ENCODE measurements around the gene MTA3.

Gene MTA3

DNA sequence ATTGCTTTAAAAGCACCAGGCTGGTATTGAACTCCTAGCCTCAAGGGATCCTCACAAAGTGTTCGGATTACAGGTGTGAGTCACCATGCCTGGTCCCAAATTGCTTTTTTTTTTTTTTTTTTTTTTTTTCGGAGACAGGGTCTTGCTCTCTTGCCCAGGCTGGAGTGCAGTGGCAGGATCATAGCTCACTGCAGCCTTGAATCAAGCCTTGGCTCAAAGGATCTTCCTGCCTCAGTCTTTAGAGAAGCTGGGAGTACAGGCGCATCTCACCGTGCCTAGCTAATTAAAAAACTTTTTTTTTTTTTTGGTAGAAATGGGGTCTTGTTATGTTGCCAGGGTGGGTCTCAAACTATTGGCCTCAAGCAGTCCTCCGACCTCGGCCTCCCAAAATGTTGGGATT, 12.8 kb downstream of the MTA3 start:
- TF ChIP-seq, protein P1, sequence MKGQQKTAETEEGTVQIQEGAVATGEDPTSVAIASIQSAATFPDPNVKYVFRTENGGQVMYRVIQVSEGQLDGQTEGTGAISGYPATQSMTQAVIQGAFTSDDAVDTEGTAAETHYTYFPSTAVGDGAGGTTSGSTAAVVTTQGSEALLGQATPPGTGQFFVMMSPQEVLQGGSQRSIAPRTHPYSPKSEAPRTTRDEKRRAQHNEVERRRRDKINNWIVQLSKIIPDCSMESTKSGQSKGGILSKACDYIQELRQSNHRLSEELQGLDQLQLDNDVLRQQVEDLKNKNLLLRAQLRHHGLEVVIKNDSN (IDR thresholded peaks at IDR 0.05) = no peak
- no peak for TF ChIP-seq EP300 (IDR thresholded peaks at IDR 0.05; ENCODE audit: borderline replicate concordance)
- no peak for TF ChIP-seq CREB1 (IDR thresholded peaks at IDR 0.05; ENCODE audit: low read depth)
- TF ChIP-seq FOXM1 (IDR thresholded peaks at IDR 0.05; ENCODE audit: borderline replicate concordance, low read depth) = no peak
- no peak for TF ChIP-seq ZBTB7A (IDR thresholded peaks at IDR 0.05; ENCODE audit: low read depth)
- no peak for TF ChIP-seq TAF1 (IDR thresholded peaks at IDR 0.05; ENCODE audit: low read depth)

DNA sequence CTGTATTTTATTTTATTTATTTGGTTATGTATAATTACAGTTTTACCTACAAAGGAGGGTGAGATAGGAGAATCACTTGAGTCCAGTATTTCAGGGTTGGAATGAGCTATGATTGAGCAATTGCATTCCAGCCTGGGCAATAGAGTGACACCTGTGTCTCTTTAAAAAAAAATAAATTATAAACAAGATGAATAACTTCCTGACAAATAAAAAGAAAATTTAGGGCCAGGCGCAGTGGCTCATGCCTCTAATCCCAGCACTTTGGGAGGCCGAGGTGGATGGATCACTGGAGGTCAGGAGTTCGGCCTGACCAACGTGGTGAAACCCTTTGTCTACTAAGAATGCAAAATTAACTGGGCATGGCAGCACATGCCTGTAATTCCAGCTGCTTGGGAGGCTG, 17.3 kb downstream of the MTA3 start:
- TF ChIP-seq, protein P2, sequence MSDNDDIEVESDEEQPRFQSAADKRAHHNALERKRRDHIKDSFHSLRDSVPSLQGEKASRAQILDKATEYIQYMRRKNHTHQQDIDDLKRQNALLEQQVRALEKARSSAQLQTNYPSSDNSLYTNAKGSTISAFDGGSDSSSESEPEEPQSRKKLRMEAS (IDR thresholded peaks at IDR 0.05) = no peak
- peak; percentile 71 for TF ChIP-seq CEBPB (IDR thresholded peaks at IDR 0.05)

DNA sequence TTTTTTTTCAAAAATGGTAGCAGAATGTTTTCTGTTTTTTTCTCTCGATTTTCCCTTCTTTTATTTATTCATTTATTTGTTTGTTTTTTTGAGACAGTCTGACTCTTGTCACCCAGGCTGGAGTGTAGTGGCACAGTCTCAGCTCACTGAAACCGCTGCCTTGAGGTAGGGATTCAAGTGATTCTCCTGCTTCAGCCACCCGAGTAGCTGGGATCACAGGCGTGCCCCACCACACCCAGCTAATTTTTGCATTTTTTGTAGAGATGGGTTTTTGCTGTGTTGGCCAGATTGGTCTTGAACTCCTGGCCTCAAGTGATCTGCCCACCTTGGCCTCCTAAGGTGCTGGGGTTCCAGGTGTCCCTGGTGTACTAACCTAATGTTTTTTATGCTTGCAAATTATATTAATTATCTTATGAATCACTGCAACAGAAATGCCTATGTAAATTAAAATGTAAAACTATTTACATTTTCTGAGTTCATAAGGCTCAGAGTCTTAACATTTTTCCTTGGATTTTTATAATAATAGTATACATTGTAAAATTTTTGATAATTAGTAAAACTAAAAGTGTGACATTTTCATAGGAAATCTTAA, 19.2 kb downstream of the MTA3 start:
- no peak for TF ChIP-seq EP300 (IDR thresholded peaks at IDR 0.05; ENCODE audit: borderline replicate concordance)
- TF ChIP-seq, protein P2 (IDR thresholded peaks at IDR 0.05) = no peak
- TF ChIP-seq, protein P1 (IDR thresholded peaks at IDR 0.05) = no peak
- TF ChIP-seq TEAD4 (IDR thresholded peaks at IDR 0.05) = no peak
- no peak for TF ChIP-seq EGR1 (IDR thresholded peaks at IDR 0.05)
- TF ChIP-seq TAF1 (IDR thresholded peaks at IDR 0.05; ENCODE audit: low read depth) = no peak
- TF ChIP-seq RAD21 (IDR thresholded peaks at IDR 0.05; ENCODE audit: low read depth) = no peak
- TF ChIP-seq, protein P3, sequence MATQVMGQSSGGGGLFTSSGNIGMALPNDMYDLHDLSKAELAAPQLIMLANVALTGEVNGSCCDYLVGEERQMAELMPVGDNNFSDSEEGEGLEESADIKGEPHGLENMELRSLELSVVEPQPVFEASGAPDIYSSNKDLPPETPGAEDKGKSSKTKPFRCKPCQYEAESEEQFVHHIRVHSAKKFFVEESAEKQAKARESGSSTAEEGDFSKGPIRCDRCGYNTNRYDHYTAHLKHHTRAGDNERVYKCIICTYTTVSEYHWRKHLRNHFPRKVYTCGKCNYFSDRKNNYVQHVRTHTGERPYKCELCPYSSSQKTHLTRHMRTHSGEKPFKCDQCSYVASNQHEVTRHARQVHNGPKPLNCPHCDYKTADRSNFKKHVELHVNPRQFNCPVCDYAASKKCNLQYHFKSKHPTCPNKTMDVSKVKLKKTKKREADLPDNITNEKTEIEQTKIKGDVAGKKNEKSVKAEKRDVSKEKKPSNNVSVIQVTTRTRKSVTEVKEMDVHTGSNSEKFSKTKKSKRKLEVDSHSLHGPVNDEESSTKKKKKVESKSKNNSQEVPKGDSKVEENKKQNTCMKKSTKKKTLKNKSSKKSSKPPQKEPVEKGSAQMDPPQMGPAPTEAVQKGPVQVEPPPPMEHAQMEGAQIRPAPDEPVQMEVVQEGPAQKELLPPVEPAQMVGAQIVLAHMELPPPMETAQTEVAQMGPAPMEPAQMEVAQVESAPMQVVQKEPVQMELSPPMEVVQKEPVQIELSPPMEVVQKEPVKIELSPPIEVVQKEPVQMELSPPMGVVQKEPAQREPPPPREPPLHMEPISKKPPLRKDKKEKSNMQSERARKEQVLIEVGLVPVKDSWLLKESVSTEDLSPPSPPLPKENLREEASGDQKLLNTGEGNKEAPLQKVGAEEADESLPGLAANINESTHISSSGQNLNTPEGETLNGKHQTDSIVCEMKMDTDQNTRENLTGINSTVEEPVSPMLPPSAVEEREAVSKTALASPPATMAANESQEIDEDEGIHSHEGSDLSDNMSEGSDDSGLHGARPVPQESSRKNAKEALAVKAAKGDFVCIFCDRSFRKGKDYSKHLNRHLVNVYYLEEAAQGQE (IDR thresholded peaks at IDR 0.05; ENCODE audit: low read depth) = no peak
- no peak for TF ChIP-seq TCF12 (IDR thresholded peaks at IDR 0.05; ENCODE audit: low read depth)
- TF ChIP-seq FOXM1 (IDR thresholded peaks at IDR 0.05; ENCODE audit: borderline replicate concordance, low read depth) = no peak
- no peak for TF ChIP-seq ZBTB7A (IDR thresholded peaks at IDR 0.05; ENCODE audit: low read depth)
- no peak for TF ChIP-seq CREB1 (IDR thresholded peaks at IDR 0.05; ENCODE audit: low read depth)

DNA sequence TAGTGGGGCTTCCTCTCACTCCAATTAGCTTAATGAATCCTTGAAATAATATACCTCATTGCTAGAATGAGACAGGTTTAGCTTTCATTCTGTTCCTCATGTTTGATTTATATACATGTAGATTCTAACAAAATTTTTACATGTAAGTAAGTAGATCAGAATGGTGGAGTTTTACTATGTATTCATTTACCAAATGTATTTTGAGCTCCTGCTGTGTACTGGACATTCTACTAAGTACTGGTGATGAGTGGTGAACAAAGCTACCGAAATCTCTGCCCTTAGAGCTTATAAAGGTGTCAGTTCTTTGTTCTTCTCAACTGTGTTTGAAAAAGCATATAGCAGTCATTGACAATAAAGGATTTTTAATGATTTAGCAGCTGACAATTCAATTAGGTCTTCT, 19.7 kb downstream of the MTA3 start:
- no peak for TF ChIP-seq EGR1 (IDR thresholded peaks at IDR 0.05)
- TF ChIP-seq FOXM1 (IDR thresholded peaks at IDR 0.05; ENCODE audit: borderline replicate concordance, low read depth) = no peak
- TF ChIP-seq, protein P1 (IDR thresholded peaks at IDR 0.05) = no peak
- TF ChIP-seq YY1 (IDR thresholded peaks at IDR 0.05; ENCODE audit: low read depth) = no peak
- TF ChIP-seq TAF1 (IDR thresholded peaks at IDR 0.05; ENCODE audit: low read depth) = no peak
- TF ChIP-seq TEAD4 (IDR thresholded peaks at IDR 0.05) = no peak
- no peak for TF ChIP-seq EP300 (IDR thresholded peaks at IDR 0.05; ENCODE audit: borderline replicate concordance)
- TF ChIP-seq CREB1 (IDR thresholded peaks at IDR 0.05; ENCODE audit: low read depth) = no peak
- TF ChIP-seq, protein P2 (IDR thresholded peaks at IDR 0.05) = no peak
- no peak for TF ChIP-seq CEBPB (IDR thresholded peaks at IDR 0.05)
- TF ChIP-seq, protein P3 (IDR thresholded peaks at IDR 0.05; ENCODE audit: low read depth) = no peak
- no peak for TF ChIP-seq ZBTB7A (IDR thresholded peaks at IDR 0.05; ENCODE audit: low read depth)
- no peak for TF ChIP-seq NFIC (IDR thresholded peaks at IDR 0.05)
- TF ChIP-seq RAD21 (IDR thresholded peaks at IDR 0.05; ENCODE audit: low read depth) = no peak
- TF ChIP-seq TCF12 (IDR thresholded peaks at IDR 0.05; ENCODE audit: low read depth) = no peak

DNA sequence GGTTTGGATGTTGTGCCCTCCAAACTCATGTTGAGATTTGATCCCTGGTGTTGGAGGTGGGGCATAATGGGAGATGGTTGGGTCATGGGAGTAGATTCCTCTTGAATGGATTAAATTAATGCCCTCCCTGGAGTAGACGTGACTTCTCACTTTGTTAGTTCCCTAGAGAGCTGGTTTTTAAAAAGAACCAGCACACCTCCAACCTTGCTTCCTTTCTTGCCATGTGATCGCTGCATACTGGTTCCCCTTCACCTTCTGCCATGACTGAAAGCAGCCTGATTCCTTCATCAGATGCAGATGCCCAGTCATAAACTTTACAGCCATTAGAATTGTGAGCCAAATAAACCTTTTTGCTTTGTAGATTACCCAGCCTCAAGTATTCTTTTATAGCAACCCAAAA, 21.7 kb downstream of the MTA3 start:
- TF ChIP-seq ZBTB7A (IDR thresholded peaks at IDR 0.05; ENCODE audit: low read depth) = no peak
- no peak for TF ChIP-seq CEBPB (IDR thresholded peaks at IDR 0.05)
- no peak for TF ChIP-seq FOXM1 (IDR thresholded peaks at IDR 0.05; ENCODE audit: borderline replicate concordance, low read depth)
- TF ChIP-seq NFIC (IDR thresholded peaks at IDR 0.05) = no peak
- no peak for TF ChIP-seq TAF1 (IDR thresholded peaks at IDR 0.05; ENCODE audit: low read depth)
- no peak for TF ChIP-seq YY1 (IDR thresholded peaks at IDR 0.05; ENCODE audit: low read depth)
- TF ChIP-seq EGR1 (IDR thresholded peaks at IDR 0.05) = no peak

DNA sequence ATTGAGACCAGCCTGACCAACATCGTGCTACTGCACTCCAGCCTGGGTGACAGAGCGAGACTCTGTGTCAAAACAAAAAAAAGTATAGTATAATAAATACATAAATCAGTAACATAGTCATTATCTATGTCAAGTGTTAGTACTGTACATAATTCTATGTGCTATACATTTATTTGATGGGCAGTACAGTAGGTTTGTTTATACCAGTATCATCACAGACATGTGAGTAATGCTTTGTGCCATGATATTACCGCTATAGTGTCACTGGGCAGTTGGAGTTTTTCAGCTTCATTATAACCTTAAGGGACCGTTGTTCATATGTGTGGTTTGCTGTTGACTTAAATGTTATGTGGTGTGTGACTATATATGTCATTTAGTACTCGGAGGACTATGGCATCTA, 24.9 kb downstream of the MTA3 start:
- no peak for TF ChIP-seq NFIC (IDR thresholded peaks at IDR 0.05)
- TF ChIP-seq CEBPB (IDR thresholded peaks at IDR 0.05) = no peak
- TF ChIP-seq TAF1 (IDR thresholded peaks at IDR 0.05; ENCODE audit: low read depth) = no peak
- TF ChIP-seq ZBTB7A (IDR thresholded peaks at IDR 0.05; ENCODE audit: low read depth) = no peak
- no peak for TF ChIP-seq CREB1 (IDR thresholded peaks at IDR 0.05; ENCODE audit: low read depth)
- TF ChIP-seq, protein P2 (IDR thresholded peaks at IDR 0.05) = no peak
- no peak for TF ChIP-seq TCF12 (IDR thresholded peaks at IDR 0.05; ENCODE audit: low read depth)
- TF ChIP-seq RAD21 (IDR thresholded peaks at IDR 0.05; ENCODE audit: low read depth) = no peak
- TF ChIP-seq EP300 (IDR thresholded peaks at IDR 0.05; ENCODE audit: borderline replicate concordance) = no peak
- TF ChIP-seq, protein P3 (IDR thresholded peaks at IDR 0.05; ENCODE audit: low read depth) = no peak
